NCI-H446 treated with DMSO at 0.1 percent for 48 hours (cell line): ENCODE data around the gene CRYBG2.

ENCODE experiments used
- DNase-seq: peaks from one replicate; lab custom pipeline; 2025; lab: John Stamatoyannopoulos, UW

Gene CRYBG2

DNA sequence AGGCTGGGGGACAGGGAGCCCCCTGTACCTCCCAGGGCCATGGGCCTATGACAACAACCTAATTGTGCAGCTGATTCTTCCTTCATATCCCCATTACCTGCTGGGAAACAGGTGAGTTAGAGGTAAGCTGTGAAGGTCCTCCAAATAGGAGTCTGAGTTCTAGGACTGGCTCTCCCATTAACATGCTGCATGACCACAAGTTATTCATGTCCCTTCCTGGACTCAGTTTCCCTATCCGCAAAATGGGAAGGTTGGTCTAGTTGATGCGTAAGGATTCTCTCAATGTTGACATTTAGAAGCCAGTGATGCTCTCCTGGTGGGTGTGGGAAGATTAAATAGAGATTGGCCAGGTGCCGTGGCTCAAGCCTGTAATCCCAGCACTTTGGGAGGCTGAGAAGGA is 14.6 kb upstream of the CRYBG2 start:
- DNase-seq: no peak

GRCh38 chr1:26368006-26368405 is 14.1 kb upstream of the CRYBG2 start:
- no peak for DNase-seq

- no peak for DNase-seq
Measured at GRCh38 chr1:26367441-26367840, 13.5 kb upstream of the CRYBG2 start.

DNA sequence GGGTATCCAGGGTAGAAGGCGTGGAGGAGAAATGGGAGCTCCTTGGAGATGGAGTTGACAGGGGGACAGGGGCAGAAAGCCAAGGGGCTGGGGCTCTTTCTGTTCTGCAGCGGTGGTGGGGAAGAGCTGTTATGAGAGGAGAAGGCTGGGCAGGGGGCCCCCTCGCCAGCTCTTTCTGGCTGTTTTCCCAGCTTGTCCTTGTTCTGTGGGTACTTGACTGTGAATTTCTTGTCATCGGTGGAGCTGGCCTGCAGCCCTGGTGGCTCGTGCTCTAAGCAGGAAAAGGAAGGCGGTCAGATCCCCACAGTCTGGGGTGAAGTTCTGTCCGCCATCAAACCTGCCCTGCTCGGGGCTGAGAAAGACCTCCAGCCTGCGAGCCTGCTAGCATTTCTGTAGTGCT is 11.0 kb upstream of the CRYBG2 start:
- DNase-seq: peak; percentile 22

DNA sequence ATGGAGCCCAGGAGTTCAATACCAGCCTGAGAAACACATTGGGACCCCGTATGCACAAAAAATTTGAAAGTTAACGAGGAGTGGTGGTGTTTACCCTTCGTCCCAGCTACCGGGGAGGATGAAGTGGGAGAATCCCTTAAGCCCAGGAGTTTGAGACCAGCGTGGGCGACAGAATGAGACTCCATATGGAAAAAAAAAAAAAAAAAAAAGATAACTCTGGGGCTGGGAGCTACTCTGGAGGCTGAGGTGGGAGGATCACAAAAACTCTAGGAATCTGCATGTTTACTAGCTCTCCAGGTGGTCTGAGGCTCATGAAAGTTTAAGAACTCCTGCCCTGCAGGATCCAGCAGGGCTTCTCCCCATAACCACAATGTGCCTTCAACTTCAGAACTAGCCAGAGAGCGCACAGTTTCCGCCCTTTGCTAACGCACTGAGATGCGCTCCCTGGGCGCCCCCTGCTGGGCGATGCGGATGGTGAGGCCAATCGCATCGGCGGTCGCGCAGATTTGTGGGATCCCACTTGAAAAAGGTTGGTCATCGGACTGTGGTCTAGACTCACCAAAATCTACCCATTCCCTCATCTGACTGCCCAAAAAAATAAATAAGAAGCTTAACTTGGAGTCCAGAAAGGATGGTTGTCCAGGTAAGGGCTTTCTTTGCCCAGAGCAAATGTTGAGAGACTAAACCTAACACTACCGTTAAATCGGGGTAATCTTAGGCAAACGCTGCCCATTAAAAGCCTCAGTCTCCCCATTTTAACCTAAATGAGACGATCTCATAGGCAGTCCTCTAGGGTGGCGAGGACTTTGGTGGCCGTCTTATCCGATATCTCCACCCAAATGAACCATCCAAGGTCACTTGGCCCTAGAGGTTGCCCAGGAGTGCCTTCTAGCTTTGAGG is 9.9 kb upstream of the CRYBG2 start:
- no peak for DNase-seq

DNA sequence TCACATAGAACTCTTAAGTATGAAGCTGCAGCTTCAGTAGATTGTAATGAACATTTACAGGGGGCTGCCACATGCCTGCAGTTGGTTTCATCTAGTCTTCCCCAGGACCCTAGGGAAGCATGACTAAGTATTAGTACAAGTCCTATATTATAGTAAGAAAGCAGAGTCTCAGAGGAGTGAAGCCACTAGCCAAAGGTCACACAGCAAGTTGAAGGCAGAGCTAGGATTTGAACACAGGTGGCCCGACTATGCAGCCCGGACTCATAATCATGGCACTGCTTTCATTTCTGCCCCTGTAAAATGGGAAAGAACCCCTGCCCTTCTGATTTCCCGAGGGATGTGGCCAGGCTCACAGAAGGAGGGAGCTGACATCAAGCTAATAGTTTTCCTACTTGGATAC is 8.4 kb upstream of the CRYBG2 start:
- DNase-seq: no peak

DNA sequence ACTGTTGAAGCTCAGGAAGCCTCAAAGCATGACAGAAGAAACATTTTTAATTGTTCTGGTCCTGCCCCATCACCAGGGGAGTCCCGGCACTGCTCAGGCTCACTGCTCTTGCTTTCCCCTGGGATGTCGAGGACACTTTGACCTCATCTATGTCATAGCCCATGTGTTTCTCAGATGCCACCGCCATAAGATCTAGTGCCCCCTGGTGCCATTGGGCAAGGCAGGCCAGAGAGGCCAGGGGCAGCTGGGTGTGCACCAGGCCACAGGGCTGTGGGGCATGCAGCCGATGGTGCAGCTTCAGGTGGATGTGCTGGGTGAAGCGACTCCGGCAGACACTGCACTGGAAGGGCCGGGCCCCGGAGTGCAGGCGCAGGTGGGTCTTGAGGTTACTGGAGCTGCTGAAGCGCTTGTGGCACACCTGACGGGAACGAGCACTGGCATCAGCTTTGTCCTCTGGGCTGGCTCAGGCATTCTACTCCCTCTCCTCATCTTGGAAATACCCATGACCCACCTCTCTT is 7.7 kb upstream of the CRYBG2 start:
- no peak for DNase-seq

DNA sequence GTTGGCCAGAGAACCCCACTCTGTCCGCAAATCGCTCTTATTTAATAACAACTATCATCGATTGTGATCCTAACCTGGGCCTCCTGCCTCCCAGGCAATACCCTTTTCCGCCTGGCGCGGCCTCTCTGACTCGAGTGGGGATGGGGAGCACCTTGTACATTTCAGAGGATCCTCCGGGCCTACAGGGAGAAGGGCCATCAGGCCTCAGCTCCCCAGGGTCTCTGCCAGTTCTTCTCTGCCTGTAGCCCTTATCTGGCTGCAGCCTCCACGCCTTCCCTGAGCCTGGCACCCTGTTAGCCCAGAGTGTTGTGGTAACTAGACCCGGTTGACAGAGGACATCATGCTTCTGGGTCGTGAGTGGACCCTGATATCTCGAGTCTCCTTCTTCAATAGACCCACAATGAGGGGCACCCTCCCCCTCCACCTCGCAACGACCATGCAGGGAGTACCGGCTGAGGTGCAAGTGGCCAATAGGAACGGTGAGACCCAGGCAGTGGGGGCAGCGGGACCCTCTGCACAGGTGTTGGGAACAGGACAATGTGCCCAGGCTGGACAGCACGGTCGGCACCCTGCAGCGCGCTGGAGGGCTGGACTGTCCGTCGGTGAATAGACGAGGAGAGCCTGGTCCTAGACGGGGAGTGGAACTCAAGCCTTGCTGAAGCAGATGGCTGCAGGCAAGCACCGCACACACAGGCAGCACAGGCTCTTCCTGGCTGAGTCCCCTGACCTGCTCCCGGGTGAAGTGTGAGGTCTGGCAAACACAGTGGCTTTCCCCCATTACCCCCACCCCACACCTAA is 7.1 kb upstream of the CRYBG2 start:
- DNase-seq: no peak

DNA sequence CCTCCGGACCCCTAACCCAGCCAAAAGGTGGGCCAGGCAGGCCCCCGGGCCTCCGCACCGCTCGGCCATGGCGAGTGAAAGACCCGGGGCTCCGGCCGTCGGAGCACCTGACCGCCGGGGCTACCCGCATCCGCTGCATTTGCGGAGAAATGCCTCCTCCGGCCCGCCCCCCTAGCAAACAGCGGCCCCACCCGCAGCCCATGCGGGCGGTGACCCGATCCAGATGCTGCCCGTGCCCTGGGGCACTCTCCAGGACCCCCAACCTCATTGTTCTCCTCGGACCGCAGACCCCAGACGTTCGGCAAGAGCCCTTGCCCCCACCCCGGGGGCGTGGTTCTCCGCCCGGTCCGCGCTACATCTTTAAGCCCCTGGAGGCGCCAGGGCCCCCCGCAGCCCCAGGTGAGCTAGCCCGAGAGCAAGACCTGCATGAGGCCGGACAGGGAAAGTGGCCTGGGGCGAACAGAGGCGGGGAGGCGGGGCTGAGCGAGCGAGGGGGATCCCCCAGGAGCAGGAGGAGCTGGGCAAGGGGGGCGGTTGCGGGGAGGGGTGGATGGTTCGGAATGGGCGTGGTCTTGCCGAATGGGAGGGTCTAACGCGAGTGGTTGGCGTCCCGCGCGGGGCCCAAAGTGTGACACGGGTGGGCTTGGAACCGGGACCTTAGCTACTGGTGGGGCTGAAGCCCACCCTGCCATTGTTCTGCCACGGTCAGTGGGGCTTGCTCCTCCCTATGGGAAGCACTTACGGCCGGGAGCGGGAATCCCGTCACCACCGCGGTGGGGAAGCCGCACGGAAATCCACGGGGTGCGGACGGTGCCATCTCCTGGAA is 6.3 kb upstream of the CRYBG2 start:
- no peak for DNase-seq

DNA sequence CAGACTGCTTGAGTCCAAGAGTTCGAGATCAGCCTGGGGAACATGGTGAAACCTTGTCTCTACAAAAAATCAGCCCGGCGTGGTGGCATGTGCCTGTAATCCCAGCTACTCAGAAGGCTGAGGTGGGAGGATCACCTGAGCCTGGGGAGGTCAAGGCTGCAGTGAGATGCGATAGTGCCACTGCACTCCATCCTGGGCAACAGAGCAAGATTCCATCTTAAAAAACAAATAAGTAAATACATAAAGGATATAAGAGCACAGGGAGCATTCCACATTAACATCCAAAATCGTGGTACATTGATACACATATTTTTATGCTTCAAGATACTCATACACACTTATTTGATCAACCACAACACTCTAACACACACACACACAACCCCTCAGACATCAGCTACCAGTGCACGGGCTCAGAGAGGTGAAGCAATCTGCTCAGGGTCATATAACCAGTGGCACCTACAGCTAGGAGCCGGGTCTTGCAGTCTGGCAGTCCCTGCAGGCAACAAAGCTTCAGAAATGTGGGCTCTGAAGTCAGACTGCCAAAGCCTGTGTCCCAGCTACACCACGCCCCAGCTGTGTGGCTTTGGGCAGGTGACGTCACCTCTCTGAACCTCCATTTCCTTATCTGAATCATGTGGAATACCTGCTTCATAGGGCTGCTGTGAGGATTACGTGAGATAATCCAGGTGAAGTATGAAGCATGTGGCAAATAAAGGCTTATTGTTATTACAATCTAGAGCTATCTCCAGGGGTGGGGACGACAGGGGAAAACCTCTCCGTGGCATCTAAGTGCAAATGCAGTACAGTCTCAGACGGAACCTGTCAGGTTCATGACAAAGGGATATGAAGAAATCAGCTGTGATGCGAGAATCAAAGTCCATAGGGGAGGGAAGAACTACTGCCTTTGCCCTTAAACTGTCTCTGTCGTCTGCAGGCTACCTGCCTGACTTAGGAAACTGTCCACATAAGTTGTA is 4.8 kb upstream of the CRYBG2 start:
- no peak for DNase-seq

- no peak for DNase-seq
Measured at GRCh38 chr1:26357121-26357602, 3.2 kb upstream of the CRYBG2 start.

- no peak for DNase-seq
Measured at GRCh38 chr1:26356106-26356505, 2.2 kb upstream of the CRYBG2 start.

GRCh38 chr1:26354972-26355371 is 1.0 kb upstream of the CRYBG2 start:
- DNase-seq: no peak

- no peak for DNase-seq
Measured at GRCh38 chr1:26353210-26353859, 595 bp downstream of the CRYBG2 start.

DNA sequence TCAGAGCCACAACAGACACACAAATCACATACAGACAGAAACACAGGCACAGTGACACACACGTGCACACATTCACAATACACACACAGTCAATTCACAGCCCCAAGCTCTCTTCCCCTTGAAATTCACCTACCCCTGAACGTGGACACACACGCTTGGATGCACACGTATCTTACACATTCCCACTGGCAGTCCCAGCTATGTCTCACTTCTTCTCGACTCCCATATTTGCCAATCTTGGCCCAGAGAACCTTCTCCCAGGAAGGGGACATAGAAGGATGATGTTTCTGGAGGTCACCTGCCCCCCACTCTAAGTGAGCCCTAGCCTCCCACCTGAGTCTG is 1.6 kb downstream of the CRYBG2 start:
- no peak for DNase-seq

DNA sequence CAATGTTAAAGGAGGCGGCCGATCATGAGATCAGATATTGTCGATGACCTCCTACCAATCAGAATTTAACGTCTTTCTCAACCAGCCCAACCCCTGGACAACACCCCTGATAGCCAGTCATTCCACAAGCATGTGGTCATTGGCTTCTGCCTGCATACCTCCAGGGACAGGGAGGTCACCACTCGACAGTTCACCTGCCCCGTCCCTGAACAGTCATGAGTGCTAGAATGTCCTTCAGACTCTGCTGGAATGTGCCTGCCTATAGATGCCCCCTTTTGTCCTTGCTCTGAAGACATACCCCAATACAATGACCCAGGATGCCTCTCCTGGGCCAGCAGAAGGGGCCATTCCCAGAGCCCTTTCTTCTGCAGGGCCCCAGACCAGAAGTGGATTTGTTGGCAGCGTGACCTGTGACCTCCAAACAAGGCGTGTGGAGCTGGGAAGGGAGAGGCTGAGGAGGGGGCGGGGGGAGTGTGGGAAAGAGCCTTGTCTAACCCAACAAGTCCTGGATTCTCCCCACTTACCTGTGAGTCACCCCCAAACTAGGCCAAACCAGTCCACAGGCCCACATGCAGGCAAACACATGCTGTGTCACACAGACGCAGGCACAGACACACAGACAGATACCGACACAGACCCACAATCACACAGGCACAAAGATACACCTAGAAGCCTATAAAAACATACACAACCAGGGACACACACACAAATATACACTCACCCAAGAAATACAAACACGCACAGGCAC is 2.2 kb downstream of the CRYBG2 start:
- no peak for DNase-seq

DNA sequence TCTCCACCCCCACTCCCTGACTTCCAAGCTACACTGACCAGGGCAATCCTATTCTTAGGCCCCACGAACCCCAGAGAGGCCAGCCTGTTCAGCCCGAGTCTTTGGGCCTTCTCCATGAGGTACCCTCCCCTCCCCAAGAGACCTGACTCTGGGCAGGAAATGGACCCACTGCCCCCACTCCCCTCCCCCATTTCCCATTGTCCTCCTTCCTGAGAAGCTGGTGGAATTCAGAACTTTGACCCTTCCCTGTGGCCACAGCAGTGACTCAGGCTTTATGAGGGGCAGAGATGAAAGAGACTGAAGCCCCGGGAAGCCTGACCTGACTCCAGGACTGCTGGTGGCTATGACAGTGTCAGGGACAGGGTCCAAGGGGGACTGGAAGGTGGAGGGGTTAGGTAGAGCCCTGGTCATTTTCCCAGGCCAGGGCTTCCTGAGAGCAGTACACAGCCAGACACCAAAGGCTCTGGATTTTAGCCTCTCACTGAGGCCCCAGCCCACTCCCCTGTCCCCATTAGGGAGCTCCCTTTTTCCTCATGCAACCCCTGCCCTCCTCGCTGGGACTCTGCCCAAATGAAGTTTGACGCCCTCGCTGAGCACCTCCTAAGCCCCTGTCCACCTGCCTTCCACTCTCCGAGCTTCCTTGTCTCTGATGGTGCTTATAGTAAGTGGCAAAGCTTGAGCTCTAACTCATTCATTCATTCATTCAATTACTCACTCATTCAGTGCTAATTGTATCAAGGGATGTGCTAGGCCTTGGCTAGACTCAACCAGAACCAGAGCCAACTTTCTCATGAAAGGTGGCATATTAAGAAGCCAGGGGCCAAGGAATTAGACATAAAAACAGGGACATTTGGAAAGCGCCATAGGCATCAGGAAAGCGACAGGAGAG is 3.0 kb downstream of the CRYBG2 start:
- no peak for DNase-seq

- no peak for DNase-seq
Measured at GRCh38 chr1:26350343-26350700, 3.6 kb downstream of the CRYBG2 start.

DNA sequence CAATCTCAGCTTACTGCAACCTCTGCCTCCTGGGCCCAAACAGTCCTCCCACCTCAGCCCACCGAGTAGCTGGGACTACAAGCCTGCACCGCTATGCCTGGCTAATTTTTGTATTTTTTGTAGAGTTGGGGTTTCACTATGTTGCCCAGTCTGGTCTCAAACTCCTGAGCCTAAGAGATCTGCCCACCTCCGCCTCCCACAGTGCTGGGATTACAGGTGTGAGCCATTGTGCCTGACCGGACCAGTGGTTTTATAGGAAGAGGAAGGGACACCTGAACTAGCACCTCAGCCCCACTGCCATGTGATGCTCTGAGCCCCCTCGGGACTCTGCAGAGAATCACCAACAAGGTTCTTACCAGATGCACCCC is 4.1 kb downstream of the CRYBG2 start:
- no peak for DNase-seq
